HepG2 (cell line): ENCODE data around the gene AP3D1. TPM values are rescaled to one million over a fixed set of nuclear protein-coding genes. Genes with fewer than 3 reads are reported as not detected.
"Not testable (repeated sequence)": the region's sequence is repeated elsewhere in the genome, so short reads cannot be mapped to it uniquely, and the experiment has no call there.

Source experiments
- CEBPB ChIP-seq: IDR thresholded peaks from 2 replicates; pipeline ENCODE4 v1.6.1; 2011; ENCODE audit warnings: low read depth, low read length, improper control_type of control experiment, borderline replicate concordance
- CREB1 ChIP-seq, 2 experiments: fragments of 450-650 bp in 1 of 2; IDR thresholded peaks; 2 replicates each; pipeline ENCODE4 v1.6.1; 2016 to 2017; ENCODE audit warnings: control low read depth in 1 of 2, mild to moderate bottlenecking in 1 of 2, missing compliant biosample characterization in 1 of 2, missing genetic modification characterization in 1 of 2
- FOSL1 ChIP-seq: sonication (generic); formaldehyde crosslinking; IDR thresholded peaks from 2 replicates; pipeline ENCODE4 v1.9.0; 2021; ENCODE audit warnings: missing genetic modification reagents, borderline replicate concordance
- GABPA ChIP-seq, 2 experiments: IDR thresholded peaks; 2 replicates each; pipeline ENCODE4 v1.6.1; 2011 to 2016; ENCODE audit warnings: low read depth in 2 of 2, low read length in 1 of 2, missing biosample characterization in 1 of 2, missing genetic modification characterization in 1 of 2
- HIVEP1 ChIP-seq: sonication (generic); formaldehyde crosslinking; IDR thresholded peaks from 2 replicates; pipeline ENCODE4 v1.4.0; 2020; ENCODE audit warnings: mild to moderate bottlenecking, missing genetic modification reagents
- HMGXB4 ChIP-seq, 2 experiments: sonication (generic) in 1 of 2; formaldehyde crosslinking in 1 of 2; IDR thresholded peaks; 2 replicates each; pipeline versions ENCODE4 v1.4.0 to v1.6.1; 2018 to 2020; ENCODE audit warnings: missing genetic modification reagents in 2 of 2, borderline replicate concordance in 1 of 2, low read depth in 1 of 2, mild to moderate bottlenecking in 1 of 2, missing biosample characterization in 1 of 2
- HNF4A ChIP-seq: sonication (generic); formaldehyde crosslinking; IDR thresholded peaks from 2 replicates; pipeline ENCODE4 v1.4.0; 2020; ENCODE audit warnings: missing genetic modification reagents
- MEF2D ChIP-seq: sonication (generic); formaldehyde crosslinking; IDR thresholded peaks from 2 replicates; pipeline ENCODE4 v1.5.1; 2020; ENCODE audit warnings: mild to moderate bottlenecking, missing genetic modification reagents
- MEIS1 ChIP-seq: sonication (generic); formaldehyde crosslinking; IDR thresholded peaks from 2 replicates; pipeline ENCODE4 v1.9.0; 2021; ENCODE audit warnings: mild to moderate bottlenecking, missing genetic modification reagents, moderate library complexity, borderline replicate concordance
- PHF8 ChIP-seq: sonication (generic); formaldehyde crosslinking; IDR thresholded peaks from 2 replicates; pipeline ENCODE4 v1.5.0; 2020; ENCODE audit warnings: missing genetic modification reagents
- SALL1 ChIP-seq: sonication (generic); formaldehyde crosslinking; IDR thresholded peaks from 2 replicates; pipeline ENCODE4 v1.8.0; 2022; ENCODE audit warnings: mild to moderate bottlenecking, missing genetic modification reagents
- TCF7 ChIP-seq: sonication (generic); IDR thresholded peaks from 2 replicates; pipeline ENCODE4 v1.6.1; 2016; ENCODE audit warnings: antibody characterized with exemption, low read depth
- TRIM24 ChIP-seq: sonication (generic); formaldehyde crosslinking; IDR thresholded peaks from 2 replicates; pipeline ENCODE4 v1.8.0; 2022; ENCODE audit warnings: mild to moderate bottlenecking, missing genetic modification reagents
- ZBTB40 ChIP-seq, 2 experiments: fragments of 450-650 bp in 1 of 2; sonication (generic) in 1 of 2; formaldehyde crosslinking in 1 of 2; IDR thresholded peaks; 2 replicates each; pipeline versions ENCODE4 v1.6.1 to v1.8.0; 2016 to 2022; ENCODE audit warnings: antibody characterized with exemption in 1 of 2, mild to moderate bottlenecking in 1 of 2, missing genetic modification reagents in 1 of 2
- ZFP37 ChIP-seq: sonication (generic); formaldehyde crosslinking; IDR thresholded peaks from 2 replicates; pipeline ENCODE4 v1.4.0; 2020; ENCODE audit warnings: missing genetic modification reagents, borderline replicate concordance
- ZSCAN22 ChIP-seq: sonication (generic); formaldehyde crosslinking; IDR thresholded peaks from 2 replicates; pipeline ENCODE4 v1.4.0; 2020; ENCODE audit warnings: mild to moderate bottlenecking, missing genetic modification reagents
- polyA plus RNA-seq, 8 experiments: library from polyadenylated mRNA; depleted of rRNA in 3 of 8; stranded (reverse) in 7 of 8; unstranded in 1 of 8; fragments of >200 nt; fragmentation: Illumina TruSeq in 4 of 8; extraction: Trizol in 4 of 8; gene quantifications; 2 replicates each; pipeline versions ENCODE4 v1.2.1 to v1.2.3, GENCODE V29; 2011 to 2016; ENCODE audit warnings: low read depth in 4 of 8, missing spikeins in 1 of 8, mixed read lengths in 1 of 8; ENCODE audit not compliant: insufficient read depth in 1 of 8
- total RNA-seq, 5 experiments: library from RNA; depleted of rRNA; stranded (reverse); fragments of >200 nt; fragmentation: Illumina TruSeq; extraction: Trizol; gene quantifications; 2 replicates each; pipeline ENCODE4 v1.2.3, GENCODE V29; 2016; ENCODE audit warnings: low read depth in 1 of 5

Gene AP3D1
- total and polyA plus RNA-seq, 2 of the 13 experiments (the other 11 are each of a cell fraction or from before 2014, with no cell fraction given), result 68.0 to 82.6 TPM

GRCh38 chr19:2086695-2087620, 64.4 kb downstream of the AP3D1 start (continued):
- not testable (repeated sequence) for TF ChIP-seq ZBTB40 (IDR thresholded peaks at IDR 0.05); GABPA (IDR thresholded peaks at IDR 0.05; ENCODE audit: low read depth, low read length)
- TF ChIP-seq ZBTB40 (CRISPR knock-in tag; IDR thresholded peaks at IDR 0.05) (peak; percentile 65; the same call in 1 of the 2 replicates), CREB1 (IDR thresholded peaks at IDR 0.05) (peak; percentile 57; the same call in 1 of the 2 replicates), CREB1 (CRISPR knock-in tag; IDR thresholded peaks at IDR 0.05) (peak; percentile 86; the same call in 1 of the 2 replicates), TRIM24 (CRISPR knock-in tag) (peak; percentile 86), GABPA (CRISPR knock-in tag; IDR thresholded peaks at IDR 0.05; ENCODE audit: low read depth) (peak; percentile 57), SALL1 (peak; percentile 75), ZSCAN22 (CRISPR knock-in tag) (peak; percentile 51; the same call in 1 of the 2 replicates), MEF2D (peak; percentile 88), HNF4A (CRISPR knock-in tag) (peak; percentile 74), MEIS1 (CRISPR knock-in tag) (peak; percentile 88; the same call in 1 of the 2 replicates), FOSL1 (CRISPR knock-in tag) (peak; percentile 70; the same call in 1 of the 2 replicates), TCF7 (peak; percentile 46; the same call in 1 of the 2 replicates), ZFP37 (CRISPR knock-in tag) (peak; percentile 86; the same call in 1 of the 2 replicates), CEBPB (peak; percentile 98), HMGXB4 (CRISPR knock-in tag; IDR thresholded peaks at IDR 0.05; ENCODE audit: borderline replicate concordance in 1 of 2, low read depth in 1 of 2) (0 out of 4 replicates have a peak, but pooled peaks have one; percentile 23 to 47), PHF8 (CRISPR knock-in tag) (0 out of 2 replicates have a peak, but pooled peaks have one; percentile 25), HIVEP1 (0 out of 2 replicates have a peak, but pooled peaks have one; percentile 72)
